Panc1 (cell line): Measurements from ENCODE around the gene DMP1. TPM values are rescaled to one million over a fixed set of nuclear protein-coding genes. Genes with fewer than 3 reads are reported as not detected.

Experiments
- ATAC-seq: fragments of 200-7000 bp; cut with Tn5 transposase; 2 replicates; pipeline ENCODE4 v1.9.1; 2020; ENCODE audit warnings: mild to moderate bottlenecking, moderate library complexity
- BruUV-seq: library from RNA; stranded (reverse); fragments of 400-500 nt; replicated peaks from 2 replicates; lab custom pipeline; 2021; lab: Mats Ljungman, UMichigan
- CTCF ChIA-PET: fragments of 300-600 bp; sonication (Branson Sonifier 250); formaldehyde crosslinking; loops from one replicate; lab custom pipeline; 2022; ENCODE audit warnings: antibody characterized with exemption; lab: Charles Lee
- POLR2A ChIA-PET: fragments of 300-600 bp; sonication (Branson Sonifier 250); formaldehyde crosslinking; loops from one replicate; lab custom pipeline; 2022; ENCODE audit warnings: antibody characterized with exemption; lab: Charles Lee
- DNase-seq: peaks from one replicate; pipeline ENCODE4 v3.0.0-alpha.2; 2010; ENCODE audit warnings: low read depth, low spot score
- H3K27ac ChIP-seq: 2 replicates; pipeline ENCODE4 v1.5.1; 2011; ENCODE audit warnings: mild to moderate bottlenecking, low read length, inconsistent platforms
- H3K27me3 ChIP-seq: fragments of 200-500 bp; sonication (Bioruptor generic); 2 replicates; pipeline ENCODE4 v1.6.0; 2014; ENCODE audit warnings: low read length, inconsistent platforms; ENCODE audit not compliant: control insufficient read depth, insufficient read depth
- H3K36me3 ChIP-seq: fragments of 200-500 bp; sonication (Bioruptor generic); 2 replicates; pipeline ENCODE4 v1.5.1; 2014; ENCODE audit warnings: inconsistent platforms, mild to moderate bottlenecking, low read length, moderate library complexity; ENCODE audit not compliant: control insufficient read depth, insufficient read depth
- H3K4me1 ChIP-seq: 2 replicates; pipeline ENCODE4 v1.5.1; 2011; ENCODE audit warnings: inconsistent platforms, mild to moderate bottlenecking, low read length, moderate library complexity; ENCODE audit not compliant: control insufficient read depth, insufficient read depth
- H3K4me3 ChIP-seq, 2 experiments: 2 replicates each; pipeline ENCODE4 v1.5.1; 2011 to 2012; ENCODE audit warnings: low read depth in 2 of 2, low read length in 2 of 2, mild to moderate bottlenecking in 2 of 2, inconsistent platforms in 1 of 2, moderate library complexity in 1 of 2
- H3K9me3 ChIP-seq: fragments of 200-500 bp; sonication (Bioruptor generic); 2 replicates; pipeline ENCODE4 v1.5.1; 2014; ENCODE audit warnings: low read depth, mild to moderate bottlenecking, inconsistent platforms, low read length, moderate library complexity; ENCODE audit not compliant: control insufficient read depth, insufficient read depth
- CTCF ChIP-seq: fragments of 450-650 bp; IDR thresholded peaks from 2 replicates; pipeline ENCODE4 v1.5.1; 2017; ENCODE audit warnings: mild to moderate bottlenecking
- POLR2AphosphoS5 ChIP-seq: IDR thresholded peaks from 2 replicates; pipeline ENCODE4 v1.6.1; 2012; ENCODE audit warnings: mild to moderate bottlenecking, low read depth, low read length, moderate library complexity
- REST ChIP-seq, 2 experiments: IDR thresholded peaks; 2 replicates each; pipeline ENCODE4 v1.6.1; 2011 to 2012; ENCODE audit warnings: low read depth in 2 of 2, control low read depth in 1 of 2, low read length in 1 of 2, mild to moderate bottlenecking in 1 of 2, moderate library complexity in 1 of 2; ENCODE audit not compliant: insufficient read depth in 1 of 2
- SIN3A ChIP-seq: IDR thresholded peaks from 2 replicates; pipeline ENCODE4 v1.6.1; 2012; ENCODE audit warnings: low read depth, mild to moderate bottlenecking, low read length, moderate library complexity, borderline replicate concordance; ENCODE audit not compliant: insufficient read depth
- TCF7L2 ChIP-seq: IDR thresholded peaks from 2 replicates; pipeline ENCODE4 v1.6.1; 2011; ENCODE audit warnings: mild to moderate bottlenecking, low read depth, low read length, inconsistent platforms
- in situ Hi-C: cut with HindIII; loops from 2 replicates; pipeline ENCODE4 v1.10.0; 2016; ENCODE audit warnings: low sequenced_read_pairs, low pct_unique_long_range_greater_than_20kb
- intact Hi-C: fragments of 100-400 bp; cut with micrococcal nuclease; formaldehyde crosslinking; loops from one replicate; pipeline ENCODE4 v1.10.0; 2022; ENCODE audit not compliant: unreplicated experiment
- total RNA-seq: library from RNA; stranded (reverse); gene quantifications from one replicate; pipeline ENCODE4 v1.2.1, GENCODE V29; 2021; ENCODE audit not compliant: unreplicated experiment

The DMP1 gene
- total RNA-seq, 1 experiment from 2014 or later = not detected

GRCh38 chr4:87632469-87632868 is 17.6 kb upstream of the DMP1 start:
- Histone ChIP-seq H3K36me3 (no peaks in the 10 kb centered on the region), H3K4me3 (no peak overlapping the region), H3K27me3 (no peaks in the 10 kb centered on the region), H3K9me3 (no peaks in the 10 kb centered on the region), H3K27ac (no peak overlapping the region), H3K4me1 (no peaks in the 10 kb centered on the region)
- in situ Hi-C loops (no loop called here), intact Hi-C loops (no loop called here)
- DNase-seq (no peak), ATAC-seq (no peak)
- ChIA-PET CTCF (no interaction called here), POLR2A (interaction anchor here (0.6 kb wide), 2 partner anchors 105 to 123 kb away, joined by 3 to 10 read pairs; no protein-coding TSS in a partner anchor)
- TF ChIP-seq TCF7L2 = no peak
- TF ChIP-seq REST (IDR thresholded peaks at IDR 0.05; ENCODE audit: insufficient read depth in 1 of 2, low read depth in 2 of 2, low read length in 1 of 2) = no peak
- no peak for TF ChIP-seq SIN3A
- TF ChIP-seq CTCF = no peak
- no peak for TF ChIP-seq POLR2AphosphoS5
- no TSS peak for BruUV-seq

DNA sequence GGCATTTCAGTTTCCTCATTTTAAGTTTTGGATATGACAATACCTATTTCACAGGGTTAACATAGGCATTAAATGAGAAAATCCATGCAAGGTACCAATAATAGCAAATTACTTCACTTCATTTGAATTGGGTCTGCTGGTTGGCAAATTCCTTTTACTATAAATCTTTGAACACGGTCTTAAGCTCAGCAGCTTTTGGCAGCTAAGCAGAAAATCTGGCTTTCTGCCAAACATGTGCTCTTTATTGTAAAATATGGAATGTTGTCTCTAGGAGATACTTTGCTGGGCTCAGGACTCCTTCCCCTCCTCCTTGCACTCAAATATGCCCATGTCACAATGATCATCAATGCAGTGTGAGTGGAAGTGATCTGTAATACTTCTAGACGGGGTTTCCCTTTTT is 16.8 kb upstream of the DMP1 start:
- TF ChIP-seq CTCF (no peak), POLR2AphosphoS5 (no peak)
- Histone ChIP-seq H3K27ac (no peak overlapping the region), H3K27me3 (no peaks in the 10 kb centered on the region), H3K4me1 (no peaks in the 10 kb centered on the region), H3K36me3 (no peaks in the 10 kb centered on the region), H3K9me3 (no peaks in the 10 kb centered on the region), H3K4me3 (no peak overlapping the region)
- no TSS peak for BruUV-seq
- CTCF ChIA-PET = no interaction called here
- intact Hi-C loops (no loop called here), in situ Hi-C loops (no loop called here)
- DNase-seq (no peak), ATAC-seq (no peak)
- POLR2A ChIA-PET = no interaction called here
